ENCODE measurements around the gene CELF4.

CELF4 gene

GRCh38 chr18:37545461-37546271 is 19.9 kb downstream of the CELF4 start:
- DNase-seq, result no peak

GRCh38 chr18:37544713-37545112 is 20.9 kb downstream of the CELF4 start:
- DNase-seq, result no peak

DNA sequence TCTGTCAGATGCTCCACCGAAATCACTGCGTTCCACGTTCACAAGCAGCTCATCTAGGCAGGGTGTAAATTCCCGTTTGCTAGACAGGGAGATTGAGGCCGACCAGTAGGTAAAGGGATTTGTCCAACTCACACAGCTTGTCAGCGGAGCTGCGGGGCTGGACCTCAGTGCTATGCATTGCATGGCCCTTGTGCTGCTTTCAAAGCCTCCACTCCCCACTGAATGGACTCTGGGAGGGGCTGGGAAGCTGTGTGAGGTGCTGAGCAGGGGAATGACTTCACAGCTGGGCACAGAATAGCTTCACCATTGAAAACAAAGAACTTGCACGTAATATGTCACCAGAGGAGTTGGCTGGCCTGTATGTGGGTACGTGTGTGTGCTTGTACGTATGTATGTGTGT is 21.4 kb downstream of the CELF4 start:
- no peak for DNase-seq

- DNase-seq, result no peak
Measured at GRCh38 chr18:37543321-37543720, 22.3 kb downstream of the CELF4 start.

DNA sequence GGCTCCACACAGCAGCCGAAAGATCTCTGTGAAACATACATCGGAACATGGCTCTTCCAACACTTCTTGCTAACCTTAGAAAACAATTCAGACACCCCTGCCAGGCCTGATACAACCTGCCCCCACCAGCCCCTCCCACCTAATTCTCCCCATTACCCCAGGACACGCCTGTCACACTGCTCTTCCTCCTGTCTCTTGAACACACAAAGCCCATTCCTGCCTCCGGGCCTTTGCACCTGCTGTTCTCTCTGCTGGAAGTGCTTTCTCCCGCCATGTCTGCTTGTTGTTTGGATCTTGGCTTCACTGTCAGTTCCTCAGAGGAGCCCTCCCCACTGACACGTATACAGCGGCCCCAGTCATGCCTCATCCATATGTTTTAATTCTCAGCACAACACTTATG is 24.1 kb downstream of the CELF4 start:
- no peak for DNase-seq

DNA sequence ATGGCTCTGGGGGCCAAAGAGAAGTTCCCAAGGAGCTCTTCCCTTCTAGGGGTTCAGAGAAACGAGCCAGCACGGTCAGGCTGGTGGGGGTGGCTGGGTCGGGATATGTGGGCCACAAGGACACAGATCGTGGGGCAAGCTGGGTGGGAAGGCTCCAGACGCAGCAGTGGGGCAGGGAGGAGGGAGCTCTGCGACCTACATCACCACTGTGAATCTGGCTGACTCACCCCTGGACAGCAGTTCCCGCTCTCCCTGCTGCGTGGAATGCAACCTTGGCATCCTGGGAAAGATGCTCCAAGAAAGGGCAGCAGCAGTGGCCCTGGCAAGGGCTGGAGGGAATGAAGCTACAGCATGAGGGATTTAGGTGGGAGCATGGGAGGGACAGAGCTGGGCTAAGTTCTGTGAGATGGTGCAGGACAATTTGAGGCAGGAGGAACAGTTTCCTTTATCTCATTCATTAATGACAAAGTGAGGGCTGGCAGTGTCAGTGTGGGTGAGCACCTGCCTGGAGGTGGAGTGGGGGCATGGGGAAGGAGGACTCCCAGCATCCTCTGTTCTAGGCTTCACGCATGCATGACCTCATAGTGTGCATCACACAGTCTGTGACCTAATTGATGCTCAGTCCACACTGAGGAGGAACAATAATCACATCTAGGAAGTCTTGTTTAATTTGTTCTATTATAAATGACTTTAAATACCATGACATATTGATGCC is 25.0 kb downstream of the CELF4 start:
- no peak for DNase-seq

DNA sequence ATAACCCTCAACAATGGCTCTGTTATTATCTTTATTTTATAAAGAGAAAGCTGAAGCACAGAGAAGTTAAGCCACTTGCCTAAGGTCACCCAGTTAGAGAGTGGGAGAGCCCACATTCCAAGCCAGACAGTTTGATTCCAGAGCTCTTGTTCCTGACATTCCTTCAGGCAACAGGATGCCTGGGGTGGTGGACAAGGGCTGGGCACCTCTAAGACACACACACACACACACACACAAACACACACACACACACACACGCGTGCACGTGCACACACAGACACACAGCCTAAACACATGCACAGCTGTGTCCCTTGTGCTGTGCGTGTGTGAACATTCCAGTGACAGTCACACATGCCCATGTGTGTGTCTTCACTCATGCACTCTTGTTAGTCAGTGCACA is 26.4 kb downstream of the CELF4 start:
- DNase-seq, result no peak

- no peak for DNase-seq
Measured at GRCh38 chr18:37538526-37539205, 26.9 kb downstream of the CELF4 start.

GRCh38 chr18:37537868-37538525 is 27.6 kb downstream of the CELF4 start:
- DNase-seq, result peak; percentile 74

DNA sequence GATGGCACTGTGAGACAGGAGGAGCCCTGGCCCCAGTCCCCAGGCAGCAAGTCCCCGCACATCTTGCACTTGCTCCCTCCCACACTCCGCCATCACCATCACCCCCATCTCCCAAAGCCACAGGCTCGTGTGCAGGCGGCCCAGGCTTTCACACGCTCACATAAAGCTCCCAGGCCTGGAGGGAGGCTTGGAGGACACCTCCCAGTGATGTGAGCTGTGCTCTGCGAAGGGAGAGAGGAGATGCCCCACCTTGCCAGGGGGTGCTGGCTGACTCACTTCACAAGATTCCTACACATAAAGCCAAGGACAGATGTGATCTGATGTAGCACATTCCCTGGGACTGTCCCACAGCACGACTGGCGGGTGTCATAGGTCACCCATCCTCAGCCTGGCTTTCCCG is 28.9 kb downstream of the CELF4 start:
- no peak for DNase-seq

DNA sequence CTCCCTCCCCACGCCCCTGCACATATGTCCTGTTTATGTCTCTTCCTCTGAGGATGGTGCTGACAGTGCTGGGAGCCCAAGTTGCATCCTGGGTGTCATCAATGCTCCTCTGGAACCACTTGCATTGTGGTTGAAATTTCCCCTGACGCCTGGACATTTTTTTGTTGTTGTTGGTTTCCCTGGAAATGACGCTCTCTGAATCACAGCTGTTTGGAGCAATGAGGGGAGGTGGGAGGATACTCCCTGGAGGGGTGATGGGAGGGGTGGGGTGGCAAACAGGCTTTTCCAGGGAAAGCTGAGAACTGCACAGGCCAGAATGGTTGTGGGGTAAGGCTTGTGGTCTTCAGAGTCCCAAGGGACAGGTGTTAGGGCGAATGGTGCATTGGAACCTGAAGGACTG is 29.6 kb downstream of the CELF4 start:
- DNase-seq, result no peak

GRCh38 chr18:37534627-37535026 is 31.0 kb downstream of the CELF4 start:
- no peak for DNase-seq

- peak; percentile 5 for DNase-seq
Measured at GRCh38 chr18:37533647-37534584, 31.7 kb downstream of the CELF4 start.

- no peak for DNase-seq
Measured at GRCh38 chr18:37532917-37533316, 32.7 kb downstream of the CELF4 start.

GRCh38 chr18:37529863-37530262 is 35.7 kb downstream of the CELF4 start:
- DNase-seq, result no peak

GRCh38 chr18:37529296-37529695 is 36.3 kb downstream of the CELF4 start:
- no peak for DNase-seq

GRCh38 chr18:37527395-37527794 is 38.2 kb downstream of the CELF4 start:
- no peak for DNase-seq

- no peak for DNase-seq
Measured at GRCh38 chr18:37525262-37525585, 40.4 kb downstream of the CELF4 start.

- peak; percentile 35 for DNase-seq
Measured at GRCh38 chr18:37524498-37525261, 40.9 kb downstream of the CELF4 start.

GRCh38 chr18:37524139-37524497 is 41.5 kb downstream of the CELF4 start:
- no peak for DNase-seq
